GM04503 (cell line): ENCODE data around the gene SPDYE3.
"Not testable (repeated sequence)": the region's sequence is repeated elsewhere in the genome, so short reads cannot be mapped to it uniquely, and the experiment has no call there.

Source experiments
- DNase-seq: peaks from one replicate; pipeline ENCODE4 v3.0.0-alpha.2; 2012; ENCODE audit warnings: low read depth

Gene SPDYE3

DNA sequence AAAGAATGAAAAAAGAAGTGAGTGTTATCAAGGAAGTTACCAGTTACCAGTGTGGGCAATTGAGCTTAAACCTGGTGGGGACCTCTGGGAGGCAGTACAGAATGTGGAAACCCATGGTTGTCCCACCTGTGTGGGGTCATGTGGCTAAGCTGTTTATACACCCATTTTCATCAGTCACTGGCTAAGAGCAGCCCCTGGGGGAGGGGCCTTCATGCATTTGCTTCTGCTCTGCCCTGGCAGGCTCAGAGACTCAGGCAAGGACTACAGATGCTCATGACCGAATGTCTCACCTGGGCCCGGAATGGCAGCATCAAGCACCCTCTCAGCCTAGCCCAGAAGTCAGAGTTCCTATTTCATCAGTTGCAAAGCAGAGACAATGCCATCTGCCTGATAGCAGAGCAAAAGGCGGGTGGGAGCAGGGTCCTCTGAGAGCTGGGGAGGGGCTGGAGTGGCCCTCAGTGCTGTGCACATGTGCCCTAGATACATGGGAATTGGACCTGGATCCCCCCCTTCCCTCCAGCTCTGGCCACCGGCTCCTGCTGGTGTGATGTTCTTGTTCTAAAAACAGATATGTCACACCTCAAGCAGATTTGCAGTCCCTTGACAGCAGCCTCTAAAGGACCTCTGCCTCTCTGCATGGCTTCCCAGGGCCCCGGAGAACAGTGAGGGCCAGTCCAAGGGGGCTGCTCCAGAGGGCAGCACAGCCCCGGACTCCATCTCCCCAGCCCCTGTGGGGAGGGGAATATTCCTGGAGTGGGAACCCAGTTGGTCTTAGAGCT lies 20.1 kb upstream of the SPDYE3 start:
- not testable (repeated sequence) for DNase-seq

DNA sequence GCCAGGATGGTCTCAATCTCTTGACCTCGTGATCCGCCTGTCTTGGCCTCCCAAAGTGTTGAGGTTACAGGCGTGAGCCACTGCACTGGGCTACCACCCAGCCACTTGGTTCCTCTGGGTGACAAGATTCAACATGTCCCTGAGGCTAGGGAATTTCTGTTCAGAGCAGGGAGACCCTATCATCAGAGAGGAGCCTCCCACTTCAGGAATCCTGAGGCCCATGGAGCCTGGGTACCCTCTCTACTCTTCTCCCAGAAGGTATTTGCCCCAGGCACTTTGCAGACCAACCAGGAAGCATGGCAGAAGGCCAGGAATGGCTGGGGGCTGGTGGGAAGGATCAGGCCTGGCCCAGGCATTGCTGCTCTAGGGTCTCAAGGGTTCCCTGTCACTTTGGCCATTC lies 19.2 kb upstream of the SPDYE3 start:
- not testable (repeated sequence) for DNase-seq

DNA sequence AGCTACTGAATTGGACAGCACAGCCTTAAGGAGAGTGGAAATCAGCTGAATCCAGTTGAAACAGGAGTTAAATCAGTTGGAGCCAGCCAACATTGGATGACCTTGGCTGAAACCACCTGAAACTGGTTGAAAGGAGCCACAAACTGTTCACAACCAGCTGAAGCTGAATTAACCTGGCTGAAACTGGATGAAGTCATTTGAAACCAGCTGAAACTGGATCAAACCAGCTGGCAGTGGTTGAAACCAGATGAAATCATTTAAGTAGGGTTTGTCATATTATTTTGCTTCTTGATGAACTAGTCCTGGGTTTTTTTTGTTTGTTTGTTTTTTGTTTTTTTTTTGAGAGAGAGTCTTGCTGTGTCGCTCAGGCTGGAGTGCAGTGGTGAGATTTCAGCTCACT lies 15.3 kb upstream of the SPDYE3 start:
- not testable (repeated sequence) for DNase-seq

DNA sequence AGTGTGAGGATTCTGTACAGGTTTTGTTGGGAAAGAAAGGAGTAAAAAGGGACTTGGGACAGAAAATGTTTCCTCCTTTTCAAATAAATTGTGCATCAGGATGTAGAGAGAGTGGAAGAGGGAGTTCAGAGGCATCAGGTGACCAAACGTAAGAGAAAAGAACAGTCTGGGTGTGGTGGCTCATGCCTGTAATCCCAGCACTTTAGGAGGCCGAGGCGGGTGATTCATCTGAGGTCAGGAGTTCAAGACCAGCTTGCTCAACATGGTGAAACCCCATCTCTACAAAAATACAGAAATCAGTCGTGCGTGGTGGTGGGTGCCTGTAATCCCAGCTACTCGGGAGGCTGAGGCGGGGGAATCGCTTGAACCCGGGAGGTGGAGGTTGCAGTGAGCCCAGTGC lies 12.2 kb upstream of the SPDYE3 start:
- DNase-seq: not testable (repeated sequence)

DNA sequence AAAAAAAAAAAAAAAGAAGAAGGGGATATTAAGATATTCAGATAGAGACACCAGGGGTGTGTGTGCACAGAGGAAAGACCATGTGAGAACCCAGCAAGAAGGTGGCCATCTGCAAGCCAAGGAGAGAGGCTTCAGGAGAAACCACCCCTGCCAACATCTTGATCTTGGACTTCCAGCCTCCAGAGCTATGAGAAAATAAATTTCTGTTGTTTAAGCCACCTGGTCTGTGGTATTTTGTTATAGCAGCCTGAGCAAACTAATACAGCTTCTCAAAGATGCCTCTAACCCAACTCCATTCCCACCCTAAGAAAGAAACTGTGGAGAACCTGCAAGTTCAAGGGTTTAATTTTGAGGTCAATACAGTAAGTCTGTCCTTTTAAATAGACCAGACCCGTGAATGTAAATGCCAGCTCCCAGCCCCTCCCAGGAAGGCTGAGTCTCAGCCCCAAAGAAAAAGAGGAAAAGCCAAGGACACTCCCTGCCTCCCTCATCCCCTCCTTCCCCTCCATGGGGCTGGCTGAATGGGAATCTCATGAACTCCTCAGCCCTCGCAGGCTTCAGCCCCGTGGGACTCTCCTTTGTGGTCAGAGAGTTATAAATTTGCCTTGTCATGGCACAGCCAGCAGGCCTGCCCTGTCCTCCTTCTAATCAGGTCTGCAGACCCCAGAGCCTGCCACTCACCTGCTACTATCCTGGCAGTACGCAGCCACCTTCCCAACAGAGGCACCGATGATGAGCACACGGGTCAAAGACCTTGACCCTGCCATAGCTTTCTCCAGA lies 9.5 kb upstream of the SPDYE3 start:
- DNase-seq: not testable (repeated sequence)

DNA sequence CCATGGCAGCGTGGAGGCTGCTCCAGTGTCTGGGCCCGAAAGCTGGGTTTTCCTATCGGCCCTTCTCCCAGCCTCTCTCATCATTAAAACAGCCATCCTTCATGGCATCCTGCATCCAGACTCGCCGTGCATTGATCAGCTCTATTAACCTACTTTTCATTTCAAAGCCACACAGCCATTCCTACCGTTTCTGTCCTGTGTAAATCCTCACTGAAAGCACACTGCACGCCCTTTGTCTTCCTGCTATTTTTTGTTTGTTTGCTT lies 8.9 kb upstream of the SPDYE3 start:
- not testable (repeated sequence) for DNase-seq

DNA sequence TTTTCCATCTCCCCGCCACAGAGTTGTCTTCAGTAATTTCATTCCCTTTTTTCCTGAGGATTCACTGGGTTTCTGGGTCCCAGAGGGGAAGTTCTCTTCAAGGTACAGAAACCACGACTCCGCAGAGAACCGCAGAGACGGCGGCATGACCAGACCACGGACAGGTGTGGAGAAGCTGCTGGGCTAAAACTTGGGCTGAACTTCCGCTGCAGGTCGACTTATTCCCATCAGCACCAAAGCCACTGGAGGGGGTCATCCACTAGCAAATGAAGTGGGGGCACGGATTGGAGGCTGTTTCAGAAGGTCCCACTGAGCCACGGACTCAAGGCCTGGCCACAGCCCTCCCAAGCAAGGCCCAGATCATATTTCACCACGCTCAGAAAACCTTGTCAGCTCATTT lies 3.0 kb upstream of the SPDYE3 start:
- not testable (repeated sequence) for DNase-seq

DNA sequence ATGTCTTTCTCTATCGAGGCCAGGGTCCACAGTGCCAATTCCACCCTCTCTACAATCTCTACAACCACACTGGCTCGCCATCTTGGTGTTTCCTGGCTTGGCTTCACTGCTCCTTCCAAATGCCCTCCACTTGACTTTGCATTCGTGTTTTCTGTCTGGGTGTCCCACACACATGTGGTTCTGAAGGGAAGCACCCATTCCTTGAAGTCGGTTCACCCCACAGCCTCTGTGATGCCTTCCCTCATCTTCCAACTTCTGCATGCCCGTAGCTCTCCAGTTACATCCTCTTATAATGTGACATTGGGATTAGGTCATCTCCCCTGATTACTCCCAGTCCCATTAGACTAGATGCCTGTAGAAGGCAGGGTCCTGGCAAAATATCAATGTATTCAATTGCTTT lies 10.8 kb downstream of the SPDYE3 start:
- DNase-seq: not testable (repeated sequence)

DNA sequence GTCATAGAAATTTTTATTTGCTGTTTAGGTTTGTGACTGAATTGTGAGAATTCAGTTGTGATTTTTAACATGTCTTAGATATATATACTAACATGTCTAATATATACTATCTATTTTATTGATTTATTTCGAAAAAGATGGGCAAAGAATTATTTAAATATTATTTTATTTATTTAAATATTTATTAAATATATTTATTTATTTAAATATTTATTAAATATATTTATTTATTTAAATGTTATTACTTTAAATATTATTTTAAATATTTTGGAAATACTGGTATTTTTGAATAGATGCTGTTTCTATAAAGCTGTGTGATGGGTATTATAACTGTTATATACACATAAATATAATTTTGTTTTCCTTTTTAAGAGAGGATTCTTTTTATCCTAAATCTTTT lies 14.1 kb downstream of the SPDYE3 start:
- not testable (repeated sequence) for DNase-seq

DNA sequence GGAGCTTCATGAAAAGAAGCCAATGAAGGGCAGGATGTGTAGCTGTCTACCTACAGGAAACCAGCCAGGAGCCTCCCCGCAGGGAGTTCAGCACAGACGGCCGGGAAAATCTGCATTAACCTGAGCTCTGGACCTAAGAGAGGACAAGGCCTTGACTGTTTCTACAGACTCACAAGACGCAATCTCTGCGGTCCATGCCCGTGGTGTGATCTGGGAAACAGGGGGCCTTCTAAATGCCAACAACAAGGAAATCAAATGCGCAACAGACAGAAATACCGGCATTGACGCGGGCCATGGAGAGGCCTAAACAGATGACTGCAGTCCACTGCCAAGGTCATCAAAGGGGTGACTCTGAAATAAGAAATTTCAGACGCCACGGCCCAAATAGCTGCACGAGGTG lies 16.7 kb downstream of the SPDYE3 start:
- not testable (repeated sequence) for DNase-seq

DNA sequence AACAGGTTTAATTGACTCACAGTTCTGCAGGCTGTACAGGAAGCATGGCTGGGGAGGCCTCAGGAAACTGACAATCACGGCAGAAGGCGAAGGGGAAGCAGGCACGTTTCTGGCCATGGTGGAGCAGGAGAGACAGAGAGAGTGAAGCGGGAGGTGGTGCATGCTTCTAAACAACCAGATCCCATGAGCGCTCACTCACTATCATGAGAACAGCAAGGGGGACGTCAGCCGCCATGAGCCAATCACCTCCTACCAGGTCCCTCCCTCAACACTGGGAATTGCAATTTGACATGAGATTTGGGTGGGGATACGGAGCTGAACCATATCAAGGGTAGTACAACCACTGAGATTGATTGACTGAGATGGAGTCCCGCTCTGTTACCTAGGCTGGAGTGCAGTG lies 18.2 kb downstream of the SPDYE3 start:
- not testable (repeated sequence) for DNase-seq

DNA sequence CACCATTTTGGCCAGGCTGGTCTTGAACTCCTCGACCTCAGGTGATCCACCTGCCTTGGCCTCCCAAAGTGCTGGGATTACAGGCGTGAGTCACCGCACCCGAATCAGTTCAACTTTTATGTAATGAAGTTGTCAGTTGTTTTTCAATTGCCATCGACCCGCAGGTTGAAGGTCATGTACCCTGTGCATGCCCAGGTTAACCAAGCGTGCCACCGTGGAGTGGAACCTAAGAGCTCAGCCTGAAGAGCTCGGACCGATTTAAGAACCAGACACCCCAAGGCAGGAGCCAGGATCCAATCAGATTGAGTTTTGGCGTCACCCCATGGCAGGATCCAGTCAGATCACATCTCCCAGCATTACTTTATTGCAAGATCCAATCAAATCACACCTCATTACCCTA lies 19.4 kb downstream of the SPDYE3 start:
- DNase-seq: not testable (repeated sequence)

DNA sequence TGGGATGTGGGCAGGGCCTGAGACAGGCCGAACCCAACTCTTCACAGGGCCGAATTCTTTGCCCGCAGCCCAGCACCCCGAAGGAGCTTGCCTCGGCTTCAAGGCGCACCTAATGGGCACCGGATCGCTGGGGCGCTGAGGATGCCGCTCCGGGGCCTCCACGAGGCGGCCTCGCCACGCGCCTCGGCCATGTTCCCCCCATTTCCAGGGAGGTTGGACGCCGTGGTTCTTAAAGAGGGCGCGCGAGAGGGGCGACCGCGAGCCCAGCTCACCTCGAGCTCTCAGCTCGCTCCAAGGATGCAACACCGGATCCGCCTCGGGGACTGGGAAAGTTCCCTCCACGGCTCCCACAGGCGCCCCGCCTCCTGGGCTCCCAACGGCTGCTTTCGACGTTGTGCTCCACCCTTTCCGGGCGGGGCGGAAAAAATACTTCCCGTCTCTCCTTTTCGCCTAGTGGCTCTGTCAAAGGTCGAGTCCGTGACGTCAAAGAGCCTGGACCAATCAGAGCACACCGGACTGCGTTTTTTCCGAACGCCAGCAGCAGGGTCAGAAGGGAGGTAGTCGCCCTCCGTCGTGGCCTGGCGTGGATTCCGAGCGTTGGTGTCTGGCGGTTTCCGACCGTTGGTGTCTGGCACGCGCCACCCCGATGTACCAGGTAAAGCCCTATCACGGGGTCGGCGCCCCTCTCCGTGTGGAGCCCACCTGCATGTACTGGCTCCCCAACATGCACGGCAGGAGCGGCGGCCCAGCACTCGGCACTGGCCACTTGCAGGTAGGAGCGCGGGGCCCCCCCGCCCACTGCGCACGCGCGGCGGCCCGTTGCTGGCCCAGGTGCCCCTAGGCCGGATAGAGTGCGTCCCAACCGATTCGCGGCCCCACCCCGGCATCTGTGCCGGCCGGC lies 28.3 kb downstream of the SPDYE3 start:
- DNase-seq: peak; percentile 82

DNA sequence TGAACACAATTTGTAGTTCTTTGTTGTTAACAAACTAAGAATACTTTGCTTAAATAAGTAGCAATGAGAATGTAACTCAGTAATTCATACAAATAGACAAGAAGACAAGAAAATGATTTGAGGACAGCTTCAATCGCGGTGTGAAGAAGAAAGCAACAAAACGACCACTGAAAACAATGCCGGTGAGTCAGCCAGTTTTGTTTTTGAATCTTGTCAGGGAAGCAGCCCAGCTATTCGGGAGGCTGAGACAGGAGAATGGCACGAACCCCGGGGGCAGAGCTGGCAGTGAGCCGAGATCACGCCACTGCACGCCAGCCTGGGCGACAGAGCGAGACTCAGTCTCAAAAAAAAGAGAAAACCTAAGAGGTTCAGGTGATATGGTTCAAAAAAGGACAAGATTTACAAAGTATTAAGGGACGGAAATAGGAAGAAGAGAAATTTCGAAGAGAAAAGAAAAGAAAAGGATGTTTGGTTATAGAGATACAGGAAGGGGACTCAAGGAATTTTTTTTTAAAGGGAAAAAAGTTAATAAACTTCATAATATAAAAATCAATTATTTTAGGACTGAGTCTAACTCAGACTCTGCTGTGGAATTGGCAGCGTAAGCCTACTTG lies 30.7 kb downstream of the SPDYE3 start:
- DNase-seq: not testable (repeated sequence)

DNA sequence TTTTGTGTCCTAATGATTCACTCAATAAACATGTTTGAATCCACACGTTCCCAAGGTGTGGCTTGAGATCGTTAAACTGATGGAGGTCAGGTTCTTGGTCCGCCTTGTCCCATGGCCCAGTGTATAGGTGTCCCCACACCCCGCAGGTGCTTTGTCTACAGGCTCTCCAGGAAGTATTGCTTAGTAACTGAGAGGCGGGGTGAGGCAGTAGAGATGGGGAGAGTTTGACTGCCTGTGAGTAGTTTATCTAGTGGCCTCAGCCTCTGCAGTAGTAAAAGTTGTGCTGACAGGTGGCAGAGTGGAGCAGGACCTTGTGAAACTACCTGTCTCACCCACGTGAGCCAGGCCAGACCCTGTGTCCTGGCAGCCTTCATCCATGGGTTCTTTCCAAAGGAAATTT lies 33.8 kb downstream of the SPDYE3 start:
- DNase-seq: not testable (repeated sequence)

DNA sequence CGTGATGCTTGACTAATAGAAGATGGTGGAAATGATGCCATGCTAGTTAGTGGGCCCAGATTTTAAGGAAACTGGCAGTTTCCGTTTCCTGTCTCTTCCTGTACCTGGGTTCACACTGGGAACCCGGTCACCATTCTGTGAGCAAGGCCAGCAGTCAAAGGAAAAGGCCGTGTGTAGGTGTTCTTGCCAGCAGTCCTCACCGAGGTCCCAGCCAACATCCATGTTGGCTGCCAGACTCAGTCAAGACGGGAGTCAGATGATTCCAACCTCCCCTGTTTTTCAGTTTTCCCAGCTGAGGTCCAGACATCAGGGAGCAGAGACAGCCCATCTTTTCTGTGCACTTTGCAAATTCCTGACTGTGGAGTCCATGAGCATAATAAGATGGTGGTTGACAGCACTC lies 35.3 kb downstream of the SPDYE3 start:
- DNase-seq: no peak

DNA sequence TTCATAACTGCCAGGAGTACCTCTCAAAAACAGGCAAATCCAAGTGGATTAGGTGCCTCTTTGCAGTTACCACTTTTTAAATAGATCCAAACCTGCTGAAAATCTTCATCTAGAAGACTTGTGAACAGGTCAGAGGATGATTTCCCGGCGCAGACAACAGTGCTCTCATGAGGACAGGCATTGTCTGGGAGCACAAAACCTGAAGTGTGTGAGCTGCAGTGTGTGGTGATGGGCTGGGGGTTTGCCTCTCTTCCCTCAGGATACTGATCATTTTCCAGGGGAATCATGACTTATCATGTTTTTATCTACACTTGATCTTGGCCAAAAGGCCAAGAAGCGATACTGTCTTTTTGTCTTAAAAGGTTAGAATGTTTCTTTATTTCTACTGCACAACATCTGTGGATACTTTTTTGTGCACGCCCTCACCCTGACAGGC lies 36.6 kb downstream of the SPDYE3 start:
- DNase-seq: not testable (repeated sequence)

DNA sequence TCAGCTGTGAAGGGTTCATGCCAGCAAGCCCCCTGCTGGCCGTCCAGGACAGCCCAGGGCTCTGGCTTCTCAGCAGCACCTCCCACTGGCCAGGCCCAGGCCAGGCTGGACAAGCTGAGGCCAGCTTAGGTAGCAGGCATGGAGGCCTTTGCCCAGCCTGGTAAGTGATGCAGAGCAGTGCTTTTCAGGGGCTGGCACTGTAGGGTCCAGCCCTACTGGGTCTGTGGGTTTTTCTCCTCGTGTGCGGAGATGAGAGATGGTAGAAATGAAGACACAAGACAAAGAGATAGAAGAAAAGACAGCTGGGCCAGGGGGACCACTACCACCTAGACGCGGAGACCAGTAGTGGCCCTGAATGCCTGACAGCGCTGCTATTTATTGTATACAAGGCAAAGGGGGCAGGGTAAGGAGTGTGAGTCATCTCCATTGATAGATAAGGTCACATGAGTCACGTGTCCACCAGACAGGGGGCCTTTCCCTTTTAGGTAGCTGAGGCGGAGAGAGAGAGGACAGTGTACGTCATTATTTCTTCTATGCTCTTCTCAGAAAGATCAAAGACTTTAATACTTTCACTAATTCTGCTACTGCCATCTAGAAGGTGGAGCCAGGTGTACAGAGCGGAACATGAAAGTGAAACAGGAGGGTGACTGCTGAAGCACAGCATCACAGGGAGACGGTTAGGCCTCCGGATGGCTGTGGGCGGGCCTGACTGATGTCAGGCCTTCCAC lies 37.2 kb downstream of the SPDYE3 start:
- DNase-seq: not testable (repeated sequence)

DNA sequence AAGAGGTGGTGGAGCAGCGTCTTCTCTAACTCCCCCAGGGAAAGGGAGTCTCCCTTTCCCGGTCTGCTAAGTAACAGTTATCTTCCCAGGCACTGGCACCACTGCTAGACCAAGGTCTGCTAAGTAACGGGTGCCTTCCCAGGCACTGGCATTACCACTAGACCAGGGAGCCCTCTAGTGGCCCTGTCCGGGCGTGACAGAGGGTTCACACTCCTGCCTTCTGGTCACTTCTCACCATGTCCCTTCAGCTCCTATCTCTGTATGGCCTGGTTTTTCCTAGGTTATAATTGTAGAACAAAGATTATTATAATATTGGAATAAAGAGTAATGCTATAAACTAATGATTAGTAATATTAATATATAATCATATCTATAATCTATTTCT lies 37.8 kb downstream of the SPDYE3 start:
- not testable (repeated sequence) for DNase-seq

DNA sequence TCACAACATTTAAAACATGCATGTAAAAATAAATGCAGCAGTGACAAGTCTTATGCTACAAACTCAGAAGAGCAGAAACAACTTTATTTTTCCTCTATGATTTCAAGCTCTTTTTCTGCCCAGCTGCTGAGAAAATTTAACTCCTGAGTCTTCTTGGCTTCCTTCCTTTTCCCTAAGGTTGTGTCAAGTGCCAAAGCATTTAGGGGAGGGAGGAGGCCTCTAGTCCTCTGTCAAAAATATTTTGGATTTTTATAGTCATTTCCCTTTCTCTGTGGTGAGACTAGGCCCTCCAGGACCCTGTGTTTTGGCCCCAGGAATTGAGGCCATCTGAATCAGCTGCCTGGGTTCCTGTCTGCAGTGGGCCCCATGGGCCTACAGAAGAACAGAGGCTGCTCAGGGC lies 39.4 kb downstream of the SPDYE3 start:
- DNase-seq: no peak

DNA sequence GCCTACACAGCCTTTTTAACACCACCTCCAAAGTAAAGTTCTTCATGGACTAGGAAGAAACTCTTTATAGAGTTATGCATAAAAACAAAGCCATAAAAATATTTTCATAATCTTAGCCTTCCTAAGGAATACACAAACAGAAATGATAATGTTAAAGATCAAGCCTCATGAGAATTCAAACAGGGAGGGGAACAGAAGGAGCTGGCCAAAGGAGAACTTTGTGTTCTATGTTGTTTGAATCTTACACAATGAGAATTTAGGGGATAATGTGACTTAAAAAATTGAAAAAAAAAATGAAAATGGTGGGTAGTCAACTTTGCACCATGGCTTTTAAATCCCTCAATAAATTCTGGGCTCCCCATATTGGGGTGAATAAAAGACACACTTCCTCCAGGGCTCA lies 41.3 kb downstream of the SPDYE3 start:
- no peak for DNase-seq
